Stimulated activated CD8-positive, alpha-beta memory T cell treated with anti-CD3 and anti-CD28 coated beads, Interleukin-4, amount 100 ng/mL, for 1 hour (primary cell): ENCODE results near the gene PRKAG2.

Experiments used
- DNase-seq, 2 donors: peaks; one replicate each; pipeline ENCODE4 v3.0.0-alpha.2; 2020; ENCODE audit warnings: low read depth in 2 of 2, low spot score in 1 of 2

PRKAG2 gene

GRCh38 chr7:151866761-151867655 is 9.9 kb downstream of the PRKAG2 start:
- no peak for DNase-seq

- DNase-seq, result no peak
These were observed 10.9 kb downstream of the PRKAG2 start for GRCh38 chr7:151866028-151866427.

- DNase-seq, result no peak
These were observed 11.7 kb downstream of the PRKAG2 start for GRCh38 chr7:151865070-151865670.

- DNase-seq, result no peak
These were observed 12.4 kb downstream of the PRKAG2 start for GRCh38 chr7:151864561-151864960.

GRCh38 chr7:151864081-151864480 is 12.8 kb downstream of the PRKAG2 start:
- DNase-seq, result no peak

- DNase-seq, result no peak
These were observed 13.4 kb downstream of the PRKAG2 start for GRCh38 chr7:151863386-151864079.

GRCh38 chr7:151862606-151863381 is 14.1 kb downstream of the PRKAG2 start:
- DNase-seq, result no peak

- DNase-seq, result no peak
These were observed 15.0 kb downstream of the PRKAG2 start for GRCh38 chr7:151861881-151862280.

GRCh38 chr7:151860771-151861170 is 16.1 kb downstream of the PRKAG2 start:
- no peak for DNase-seq

GRCh38 chr7:151859948-151860685 is 16.8 kb downstream of the PRKAG2 start:
- no peak for DNase-seq

- no peak for DNase-seq
These were observed 17.6 kb downstream of the PRKAG2 start for GRCh38 chr7:151859111-151859947.

GRCh38 chr7:151858456-151858855 is 18.5 kb downstream of the PRKAG2 start:
- no peak for DNase-seq

- DNase-seq, result no peak
These were observed 19.0 kb downstream of the PRKAG2 start for GRCh38 chr7:151857866-151858450.

- no peak for DNase-seq
These were observed 19.5 kb downstream of the PRKAG2 start for GRCh38 chr7:151857412-151857811.

GRCh38 chr7:151856516-151856915 is 20.4 kb downstream of the PRKAG2 start:
- DNase-seq, result no peak

- DNase-seq, result no peak
These were observed 20.8 kb downstream of the PRKAG2 start for GRCh38 chr7:151856098-151856497.

GRCh38 chr7:151854720-151855071 is 22.2 kb downstream of the PRKAG2 start:
- no peak for DNase-seq

- DNase-seq, result no peak
These were observed 22.8 kb downstream of the PRKAG2 start for GRCh38 chr7:151853896-151854719.
